Psoas muscle (tissue), 8 donors: ENCODE results near the gene PLAAT2. TPM values are rescaled to one million over a fixed set of nuclear protein-coding genes. Genes with fewer than 3 reads are reported as not detected.
"Not testable (repeated sequence)": the region's sequence is repeated elsewhere in the genome, so short reads cannot be mapped to it uniquely, and the experiment has no call there.

Experiments used
- ATAC-seq, 4 donors: fragments of 200-7000 bp; cut with Tn5 transposase; one replicate each; pipeline ENCODE4 v1.9.1; 2020; ENCODE audit warnings: moderate library complexity in 3 of 4, mild to moderate bottlenecking in 2 of 4
- DNase-seq, 2 donors: peaks; one replicate each; pipeline ENCODE4 v3.0.0-alpha.2; 2020
- H3K27ac ChIP-seq: fragments of 200-600 bp; one replicate; pipeline ENCODE4 v1.8.0; 2022
- H3K27me3 ChIP-seq, 3 donors: fragments of 200-600 bp in 1 of 3; one replicate each; pipeline versions ENCODE4 v1.6.1 to v1.8.0; 2013 to 2022; ENCODE audit warnings: low read length in 2 of 3, mild to moderate bottlenecking in 2 of 3, moderate library complexity in 1 of 3; ENCODE audit not compliant: insufficient read depth in 3 of 3
- H3K36me3 ChIP-seq, 2 donors: fragments of 200-600 bp in 1 of 2; one replicate each; pipeline versions ENCODE4 v1.6.1 to v1.8.0; 2013 to 2022; ENCODE audit warnings: low read depth in 1 of 2, mild to moderate bottlenecking in 1 of 2, moderate library complexity in 1 of 2; ENCODE audit not compliant: insufficient read depth in 1 of 2
- H3K4me1 ChIP-seq: fragments of 200-600 bp; one replicate; pipeline ENCODE4 v1.8.0; 2022
- H3K4me3 ChIP-seq: fragments of 200-600 bp; one replicate; pipeline ENCODE4 v1.8.0; 2022; ENCODE audit warnings: mild to moderate bottlenecking
- H3K9me3 ChIP-seq: fragments of 200-600 bp; one replicate; pipeline ENCODE4 v1.8.0; 2022
- CTCF ChIP-seq: fragments of 200-600 bp; IDR thresholded peaks from one replicate; pipeline ENCODE4 v1.8.0; 2022; ENCODE audit warnings: antibody characterized with exemption
- WGBS, 3 donors: extraction: QIAGEN DNeasy Blood & Tissue Kit; methylation state at CpG; one replicate each; pipeline versions ENCODE4 v1.1.6 to v1.1.7; 2013; 5-methylcytosine and 5-hydroxymethylcytosine counted together
- intact Hi-C, 2 donors: fragments of 100-400 bp; cut with DNase I; formaldehyde crosslinking; loops; one replicate each; pipeline versions ENCODE4 v1.11.0 to v1.14.2; 2022
- polyA plus RNA-seq, 3 donors: library from polyadenylated mRNA; stranded (reverse); fragments of 200-250 nt; gene quantifications; one replicate each; pipeline ENCODE4 v1.2.3, GENCODE V29; 2013
- total RNA-seq, 4 donors: library from RNA; stranded (reverse); fragmentation: NEBNext Ultra II Directional in 2 of 4; extraction: Animal tissue kit (Norgen Biotek cat#: 25700) in 2 of 4; gene quantifications; one replicate each; pipeline versions ENCODE4 v1.2.1 to v1.2.4, GENCODE V29; 2021 to 2023
- donor health status: healthy with polysubstance abuse.
- donor health status: DM: no; HTN: no; CAD: no; lungs with moderate emphysema.
- donor health status: Bipolar disorder and iron deficiency.
- donor health status: healthy.
- donor health status: DM: yes; HTN: yes; CAD: no.
- donor health status: DM: no; HTN: no; CAD: no.
- donor health status: DM: no; HTN: no; CAD: no.
- donor health status: DM: yes; HTN: yes; CAD: no.

The PLAAT2 gene
- total and polyA plus RNA-seq, 7 donors = 0.16 TPM; not detected in 6

- Histone ChIP-seq H3K36me3 (no peaks in the 10 kb centered on the region), H3K4me1 (no peaks in the 10 kb centered on the region), H3K4me3 (no peak overlapping the region), H3K9me3 (no peaks in the 10 kb centered on the region), H3K27ac (no peak overlapping the region), H3K27me3 (no peaks in the 10 kb centered on the region)
- intact Hi-C loops = no loop called here
- TF ChIP-seq CTCF = no peak
- 51 to 74% (median 68%) methylated on average over 4 of the region's 4 CpGs for WGBS, 3 donors
- ATAC-seq = no peak
- DNase-seq = no peak
Measured at GRCh38 chr11:63549411-63549810, 13.8 kb downstream of the PLAAT2 start.

- Histone ChIP-seq H3K9me3 (no peaks in the 10 kb centered on the region), H3K27ac (no peak overlapping the region), H3K27me3 (no peaks in the 10 kb centered on the region), H3K36me3 (no peaks in the 10 kb centered on the region), H3K4me1 (no peaks in the 10 kb centered on the region), H3K4me3 (no peak overlapping the region)
- WGBS, 3 donors = 69 to 80% (median 76%) methylated on average over 4 of the region's 4 CpGs
- DNase-seq (no peak), ATAC-seq (no peak)
- intact Hi-C loops = no loop called here
- TF ChIP-seq CTCF = no peak
Measured at GRCh38 chr11:63548178-63548577, 15.0 kb downstream of the PLAAT2 start.

- intact Hi-C loops = no loop called here
- Histone ChIP-seq H3K4me3 (no peak overlapping the region), H3K9me3 (no peaks in the 10 kb centered on the region), H3K4me1 (no peaks in the 10 kb centered on the region), H3K27me3 (no peaks in the 10 kb centered on the region), H3K27ac (no peak overlapping the region), H3K36me3 (no peaks in the 10 kb centered on the region)
- ATAC-seq = no peak
- DNase-seq = no peak
- 87 to 91% (median 90%) methylated on average over 1 of the region's 1 CpG for WGBS, 3 donors
- TF ChIP-seq CTCF = no peak
Measured at GRCh38 chr11:63547061-63547460, 16.1 kb downstream of the PLAAT2 start.

GRCh38 chr11:63543711-63544110 is 19.5 kb downstream of the PLAAT2 start:
- intact Hi-C loops = no loop called here
- WGBS, 3 donors = 91 to 93% (median 91%) methylated on average over 2 of the region's 2 CpGs
- H3K4me1 ChIP-seq = no peaks in the 10 kb centered on the region
- H3K36me3 ChIP-seq = no peaks in the 10 kb centered on the region
- no peak overlapping the region for H3K4me3 ChIP-seq
- DNase-seq = no peak
- no peak for TF ChIP-seq CTCF
- no peaks in the 10 kb centered on the region for H3K27me3 ChIP-seq
- no peak overlapping the region for H3K27ac ChIP-seq
- H3K9me3 ChIP-seq = no peaks in the 10 kb centered on the region
- no peak for ATAC-seq

- H3K9me3 ChIP-seq, H3K27me3 ChIP-seq, H3K36me3 ChIP-seq, H3K4me3 ChIP-seq, ATAC-seq, H3K27ac ChIP-seq, H3K4me1 ChIP-seq, DNase-seq, intact Hi-C loops: not testable (repeated sequence)
- WGBS, 3 donors = 45 to 67% (median 53%) methylated on average over 2 of the region's 2 CpGs
Measured at GRCh38 chr11:63542506-63542905, 20.7 kb downstream of the PLAAT2 start.
